Muscle of leg (tissue), 11 donors: ENCODE data around the gene CARS2. TPM values are rescaled to one million over a fixed set of nuclear protein-coding genes. Genes with fewer than 3 reads are reported as not detected.

Source experiments
- DNase-seq: peaks from one replicate; pipeline ENCODE4 v3.0.0; 2013
- H3K27ac ChIP-seq: one replicate; pipeline ENCODE4 v1.5.1; 2013; ENCODE audit warnings: mild to moderate bottlenecking, low read length, control low read depth
- H3K27me3 ChIP-seq: one replicate; pipeline ENCODE4 v1.6.1; 2013; ENCODE audit warnings: low read length; ENCODE audit not compliant: control insufficient read depth, insufficient read depth
- H3K36me3 ChIP-seq: one replicate; pipeline ENCODE4 v1.6.1; 2013; ENCODE audit warnings: low read length; ENCODE audit not compliant: control insufficient read depth, insufficient read depth
- H3K4me1 ChIP-seq: one replicate; pipeline ENCODE4 v1.6.1; 2013; ENCODE audit warnings: low read length; ENCODE audit not compliant: control insufficient read depth, insufficient read depth
- H3K4me3 ChIP-seq: one replicate; pipeline ENCODE4 v1.5.1; 2013; ENCODE audit warnings: low read length, control low read depth
- H3K9me3 ChIP-seq: replicated peaks from 2 replicates; pipeline ENCODE4 v1.6.1; 2013; ENCODE audit warnings: low read depth, low read length; ENCODE audit not compliant: control insufficient read depth
- WGBS: methylation state at CpG from one replicate; pipeline ENCODE4 v1.1.5; 2013; ENCODE audit warnings: missing lambda C conversion rate; ENCODE audit not compliant: insufficient coverage; 5-methylcytosine and 5-hydroxymethylcytosine counted together
- polyA plus RNA-seq, 8 donors: library from polyadenylated mRNA; unstranded; fragments of 120-200 nt; gene quantifications; one replicate each; pipeline versions ENCODE4 v1.2.1 to v1.2.3, GENCODE V29; 2013; ENCODE audit warnings: inconsistent platforms in 1 of 8, low replicate concordance in 1 of 8; ENCODE audit not compliant: insufficient read length in 8 of 8, insufficient read depth in 1 of 8
- total RNA-seq: library from RNA; stranded (reverse); fragments of 120-200 nt; gene quantifications from one replicate; pipeline ENCODE4 v1.2.4, GENCODE V29; 2013

Gene CARS2
- total and polyA plus RNA-seq, 9 donors = 37.7 to 73.2 (median 51.7) TPM

GRCh38 chr13:110653851-110654250 is 52.1 kb downstream of the CARS2 start:
- no peak for DNase-seq
- no peak overlapping the region for H3K4me3 ChIP-seq
- peaks cover 6% of the 10 kb centered on the region for H3K9me3 ChIP-seq
- peaks cover 21% of the 10 kb centered on the region for H3K36me3 ChIP-seq
- 93% methylated on average over 14 of the region's 14 CpGs for WGBS
- H3K4me1 ChIP-seq = no peaks in the 10 kb centered on the region
- H3K27ac ChIP-seq = no peak overlapping the region
- H3K27me3 ChIP-seq = no peaks in the 10 kb centered on the region

GRCh38 chr13:110653271-110653670 is 52.6 kb downstream of the CARS2 start:
- H3K36me3 ChIP-seq = peaks cover 21% of the 10 kb centered on the region
- H3K9me3 ChIP-seq = peaks cover 6% of the 10 kb centered on the region
- no peak for DNase-seq
- no peak overlapping the region for H3K4me3 ChIP-seq
- no peaks in the 10 kb centered on the region for H3K27me3 ChIP-seq
- 82% methylated on average over 10 of the region's 14 CpGs for WGBS
- H3K4me1 ChIP-seq = no peaks in the 10 kb centered on the region
- no peak overlapping the region for H3K27ac ChIP-seq

GRCh38 chr13:110652764-110653163 is 53.2 kb downstream of the CARS2 start:
- no peaks in the 10 kb centered on the region for H3K27me3 ChIP-seq
- peaks cover 21% of the 10 kb centered on the region for H3K36me3 ChIP-seq
- peaks cover 2% of the 10 kb centered on the region for H3K9me3 ChIP-seq
- no peak overlapping the region for H3K27ac ChIP-seq
- H3K4me1 ChIP-seq = no peaks in the 10 kb centered on the region
- H3K4me3 ChIP-seq = no peak overlapping the region
- DNase-seq = no peak
- 93% methylated on average over 4 of the region's 10 CpGs for WGBS

- Histone ChIP-seq H3K4me1 (no peaks in the 10 kb centered on the region), H3K27me3 (no peaks in the 10 kb centered on the region), H3K36me3 (peaks cover 23% of the 10 kb centered on the region), H3K4me3 (no peak overlapping the region), H3K27ac (no peak overlapping the region), H3K9me3 (no peaks in the 10 kb centered on the region)
- no peak for DNase-seq
- WGBS = 100% methylated on average over 1 of the region's 10 CpGs
Measured at GRCh38 chr13:110652231-110652730, 53.6 kb downstream of the CARS2 start.

GRCh38 chr13:110651726-110652230 is 54.1 kb downstream of the CARS2 start:
- Histone ChIP-seq H3K4me3 (no peak overlapping the region), H3K27ac (no peak overlapping the region), H3K27me3 (no peaks in the 10 kb centered on the region), H3K4me1 (no peaks in the 10 kb centered on the region), H3K36me3 (peaks cover 28% of the 10 kb centered on the region), H3K9me3 (no peaks in the 10 kb centered on the region)
- WGBS = 78% methylated on average over 10 of the region's 16 CpGs
- no peak for DNase-seq

GRCh38 chr13:110651271-110651670 is 54.6 kb downstream of the CARS2 start:
- Histone ChIP-seq H3K4me3 (no peak overlapping the region), H3K27me3 (no peaks in the 10 kb centered on the region), H3K36me3 (peaks cover 29% of the 10 kb centered on the region), H3K27ac (no peak overlapping the region), H3K9me3 (no peaks in the 10 kb centered on the region), H3K4me1 (no peaks in the 10 kb centered on the region)
- DNase-seq = no peak
- WGBS = 89% methylated on average over 11 of the region's 14 CpGs

- Histone ChIP-seq H3K36me3 (peaks cover 34% of the 10 kb centered on the region), H3K4me3 (no peak overlapping the region), H3K27ac (no peak overlapping the region), H3K27me3 (no peaks in the 10 kb centered on the region), H3K4me1 (no peaks in the 10 kb centered on the region), H3K9me3 (no peaks in the 10 kb centered on the region)
- DNase-seq = no peak
- 87% methylated on average over 9 of the region's 14 CpGs for WGBS
Measured at GRCh38 chr13:110650436-110650835, 55.5 kb downstream of the CARS2 start.

- H3K4me3 ChIP-seq = no peak overlapping the region
- no peak for DNase-seq
- H3K4me1 ChIP-seq = peaks cover 4% of the 10 kb centered on the region
- no peaks in the 10 kb centered on the region for H3K9me3 ChIP-seq
- 77% methylated on average over 6 of the region's 7 CpGs for WGBS
- H3K27ac ChIP-seq = no peak overlapping the region
- peaks cover 31% of the 10 kb centered on the region for H3K36me3 ChIP-seq
- no peaks in the 10 kb centered on the region for H3K27me3 ChIP-seq
Measured at GRCh38 chr13:110649551-110649950, 56.4 kb downstream of the CARS2 start.

GRCh38 chr13:110648848-110649421 is 57.0 kb downstream of the CARS2 start:
- 79% methylated on average over 34 of the region's 35 CpGs for WGBS
- no peak overlapping the region for H3K27ac ChIP-seq
- DNase-seq = no peak
- peaks cover 8% of the 10 kb centered on the region for H3K4me1 ChIP-seq
- H3K9me3 ChIP-seq = no peaks in the 10 kb centered on the region
- no peaks in the 10 kb centered on the region for H3K27me3 ChIP-seq
- H3K4me3 ChIP-seq = no peak overlapping the region
- H3K36me3 ChIP-seq = peaks cover 30% of the 10 kb centered on the region

GRCh38 chr13:110648146-110648819 is 57.6 kb downstream of the CARS2 start:
- H3K4me3 ChIP-seq = no peak overlapping the region
- peaks cover 35% of the 10 kb centered on the region for H3K36me3 ChIP-seq
- 77% methylated on average over 13 of the region's 16 CpGs for WGBS
- DNase-seq = no peak
- no peak overlapping the region for H3K27ac ChIP-seq
- no peaks in the 10 kb centered on the region for H3K9me3 ChIP-seq
- peaks cover 10% of the 10 kb centered on the region for H3K4me1 ChIP-seq
- no peaks in the 10 kb centered on the region for H3K27me3 ChIP-seq
